Measurements from ENCODE around the gene CBLL1. TPM values are rescaled to one million over a fixed set of nuclear protein-coding genes. Genes with fewer than 3 reads are reported as not detected.

The CBLL1 gene
- 19.5 and 41.0 TPM in 2 replicates for total RNA-seq (2014; rRNA removed; shearing (Covaris generic))

- in situ Hi-C loops (cut with HindIII; ENCODE audit: low sequenced_read_pairs): no loop called here
- DNase-seq (ENCODE audit: low spot score): peak; percentile 96
These were observed at the start of gene CBLL1 for GRCh38 chr7:107743567-107744344. CBLL1 (plus strand) TSS chr7:107744142; CDS start chr7:107744164, 22 bp downstream.

GRCh38 chr7:107694386-107694785 lies 49.6 kb upstream of the CBLL1 start:
- in situ Hi-C loops (cut with HindIII; ENCODE audit: low sequenced_read_pairs): no loop called here
- no peak for DNase-seq (ENCODE audit: low spot score)

GRCh38 chr7:107696330-107696946 lies 47.5 kb upstream of the CBLL1 start:
- in situ Hi-C loops (cut with HindIII; ENCODE audit: low sequenced_read_pairs): no loop called here
- DNase-seq (ENCODE audit: low spot score): no peak

GRCh38 chr7:107697321-107698049 lies 46.5 kb upstream of the CBLL1 start:
- peak; percentile 64 for DNase-seq (ENCODE audit: low spot score)
- in situ Hi-C loops (cut with HindIII; ENCODE audit: low sequenced_read_pairs): no loop called here

- DNase-seq (ENCODE audit: low spot score): no peak
- in situ Hi-C loops (cut with HindIII; ENCODE audit: low sequenced_read_pairs): no loop called here
These were observed 43.4 kb upstream of the CBLL1 start for GRCh38 chr7:107700570-107700969.

GRCh38 chr7:107701191-107701590 lies 42.8 kb upstream of the CBLL1 start:
- in situ Hi-C loops (cut with HindIII; ENCODE audit: low sequenced_read_pairs): no loop called here
- DNase-seq (ENCODE audit: low spot score): no peak

GRCh38 chr7:107703219-107703618 lies 40.7 kb upstream of the CBLL1 start:
- DNase-seq (ENCODE audit: low spot score): no peak
- in situ Hi-C loops (cut with HindIII; ENCODE audit: low sequenced_read_pairs): no loop called here

GRCh38 chr7:107703872-107704271 lies 40.1 kb upstream of the CBLL1 start:
- in situ Hi-C loops (cut with HindIII; ENCODE audit: low sequenced_read_pairs): no loop called here

GRCh38 chr7:107708956-107709355 lies 35.0 kb upstream of the CBLL1 start:
- in situ Hi-C loops (cut with HindIII; ENCODE audit: low sequenced_read_pairs): no loop called here
- no peak for DNase-seq (ENCODE audit: low spot score)

More at GRCh38 chr7:107703872-107704271, 40.1 kb upstream of the CBLL1 start:
- no peak for DNase-seq (ENCODE audit: low spot score)

- in situ Hi-C loops (cut with HindIII; ENCODE audit: low sequenced_read_pairs): no loop called here
These were observed 32.6 kb upstream of the CBLL1 start for GRCh38 chr7:107711301-107711700.

GRCh38 chr7:107712025-107712424 lies 31.9 kb upstream of the CBLL1 start:
- in situ Hi-C loops (cut with HindIII; ENCODE audit: low sequenced_read_pairs): no loop called here

More at GRCh38 chr7:107711301-107711700, 32.6 kb upstream of the CBLL1 start:
- DNase-seq (ENCODE audit: low spot score): no peak

GRCh38 chr7:107712896-107713295 lies 31.0 kb upstream of the CBLL1 start:
- DNase-seq (ENCODE audit: low spot score): no peak
- in situ Hi-C loops (cut with HindIII; ENCODE audit: low sequenced_read_pairs): no loop called here

More at GRCh38 chr7:107712025-107712424, 31.9 kb upstream of the CBLL1 start:
- DNase-seq (ENCODE audit: low spot score): no peak

GRCh38 chr7:107715531-107715930 lies 28.4 kb upstream of the CBLL1 start:
- in situ Hi-C loops (cut with HindIII; ENCODE audit: low sequenced_read_pairs): no loop called here

GRCh38 chr7:107718456-107719193 lies 25.3 kb upstream of the CBLL1 start:
- in situ Hi-C loops (cut with HindIII; ENCODE audit: low sequenced_read_pairs): no loop called here
- no peak for DNase-seq (ENCODE audit: low spot score)

More at GRCh38 chr7:107715531-107715930, 28.4 kb upstream of the CBLL1 start:
- no peak for DNase-seq (ENCODE audit: low spot score)

- in situ Hi-C loops (cut with HindIII; ENCODE audit: low sequenced_read_pairs): no loop called here
- DNase-seq (ENCODE audit: low spot score): no peak
These were observed 22.7 kb upstream of the CBLL1 start for GRCh38 chr7:107721286-107721685.

GRCh38 chr7:107723255-107723654 lies 20.7 kb upstream of the CBLL1 start:
- DNase-seq (ENCODE audit: low spot score): no peak
- in situ Hi-C loops (cut with HindIII; ENCODE audit: low sequenced_read_pairs): no loop called here

GRCh38 chr7:107725138-107725740 lies 18.7 kb upstream of the CBLL1 start:
- in situ Hi-C loops (cut with HindIII; ENCODE audit: low sequenced_read_pairs): no loop called here
- DNase-seq (ENCODE audit: low spot score): peak; percentile 82

- in situ Hi-C loops (cut with HindIII; ENCODE audit: low sequenced_read_pairs): no loop called here
- no peak for DNase-seq (ENCODE audit: low spot score)
These were observed 17.4 kb upstream of the CBLL1 start for GRCh38 chr7:107726356-107727130.
